SK-N-SH treated with all-trans-retinoic acid at 6 μM for 48 hours (cell line): ENCODE data around the gene MMP15.

Experiments
- ATAC-seq: fragments of 200-7000 bp; cut with Tn5 transposase; 3 replicates; pipeline ENCODE4 v1.9.1; 2020; ENCODE audit warnings: mild to moderate bottlenecking, moderate library complexity
- ARNTL ChIP-seq: fragments of 450-650 bp; formaldehyde crosslinking; IDR thresholded peaks from 2 replicates; pipeline ENCODE4 v1.5.0; 2020; ENCODE audit warnings: low read depth, mild to moderate bottlenecking, moderate library complexity, borderline replicate concordance
- CREB5 ChIP-seq: fragments of 250-450 bp; sonication (Bioruptor Pico); IDR thresholded peaks from 2 replicates; pipeline ENCODE4 v1.5.1; 2020; ENCODE audit warnings: low read depth, mild to moderate bottlenecking, moderate library complexity
- CSDC2 ChIP-seq: fragments of 250-450 bp; sonication (Bioruptor Pico); IDR thresholded peaks from 2 replicates; pipeline ENCODE4 v1.5.0; 2020; ENCODE audit warnings: mild to moderate bottlenecking, moderate library complexity
- CSRNP3 ChIP-seq: fragments of 250-450 bp; sonication (Bioruptor Pico); IDR thresholded peaks from 2 replicates; pipeline ENCODE4 v1.5.1; 2021; ENCODE audit warnings: mild to moderate bottlenecking, moderate library complexity
- ESRRG ChIP-seq: fragments of 250-450 bp; sonication (Bioruptor Pico); IDR thresholded peaks from 2 replicates; pipeline ENCODE4 v1.6.1; 2021; ENCODE audit warnings: mild to moderate bottlenecking
- GLIS3 ChIP-seq: fragments of 250-450 bp; sonication (Bioruptor Pico); IDR thresholded peaks from 2 replicates; pipeline ENCODE4 v1.5.0; 2020; ENCODE audit warnings: mild to moderate bottlenecking, moderate library complexity
- ISL1 ChIP-seq: fragments of 250-450 bp; sonication (Bioruptor Pico); IDR thresholded peaks from 2 replicates; pipeline ENCODE4 v2.1.2; 2022; ENCODE audit warnings: mild to moderate bottlenecking, moderate library complexity
- OSR1 ChIP-seq: fragments of 250-450 bp; sonication (Bioruptor Pico); IDR thresholded peaks from 2 replicates; pipeline ENCODE4 v1.8.0; 2022; ENCODE audit warnings: moderate library complexity, mild to moderate bottlenecking, inconsistent platforms
- PATZ1 ChIP-seq: fragments of 250-450 bp; sonication (Bioruptor Pico); IDR thresholded peaks from 2 replicates; pipeline ENCODE4 v1.8.0; 2020; ENCODE audit warnings: mild to moderate bottlenecking, moderate library complexity, borderline replicate concordance
- POU6F1 ChIP-seq: fragments of 250-450 bp; sonication (Bioruptor Pico); IDR thresholded peaks from 2 replicates; pipeline ENCODE4 v1.8.0; 2021; ENCODE audit warnings: low read depth, mild to moderate bottlenecking, moderate library complexity, borderline replicate concordance
- PPARA ChIP-seq: fragments of 250-450 bp; sonication (Bioruptor Pico); IDR thresholded peaks from 2 replicates; pipeline ENCODE4 v1.5.0; 2020; ENCODE audit warnings: mild to moderate bottlenecking, borderline replicate concordance
- RARB ChIP-seq: fragments of 250-450 bp; sonication (Bioruptor Pico); IDR thresholded peaks from 2 replicates; pipeline ENCODE4 v1.8.0; 2021; ENCODE audit warnings: mild to moderate bottlenecking, moderate library complexity
- SNAI2 ChIP-seq: fragments of 250-450 bp; sonication (Bioruptor Pico); IDR thresholded peaks from 2 replicates; pipeline ENCODE4 v1.5.0; 2020; ENCODE audit warnings: mild to moderate bottlenecking, moderate library complexity
- TCF4 ChIP-seq: fragments of 250-450 bp; sonication (Bioruptor Pico); IDR thresholded peaks from 2 replicates; pipeline ENCODE4 v1.8.0; 2021; ENCODE audit warnings: mild to moderate bottlenecking, moderate library complexity, borderline replicate concordance
- TOX ChIP-seq: fragments of 250-450 bp; sonication (Bioruptor Pico); IDR thresholded peaks from 2 replicates; pipeline ENCODE4 v1.8.0; 2021; ENCODE audit warnings: mild to moderate bottlenecking, moderate library complexity, borderline replicate concordance
- TSHZ2 ChIP-seq: fragments of 250-450 bp; sonication (Bioruptor Pico); IDR thresholded peaks from 2 replicates; pipeline ENCODE4 v1.5.0; 2020; ENCODE audit warnings: mild to moderate bottlenecking, moderate library complexity
- ZC3H10 ChIP-seq: fragments of 250-450 bp; sonication (Bioruptor Pico); IDR thresholded peaks from 2 replicates; pipeline ENCODE4 v1.5.1; 2021; ENCODE audit warnings: mild to moderate bottlenecking, moderate library complexity
- ZFP3 ChIP-seq: fragments of 250-450 bp; sonication (Bioruptor Pico); IDR thresholded peaks from 2 replicates; pipeline ENCODE4 v1.5.0; 2020; ENCODE audit warnings: mild to moderate bottlenecking, moderate library complexity
- ZFP30 ChIP-seq: fragments of 450-650 bp; formaldehyde crosslinking; IDR thresholded peaks from 2 replicates; pipeline ENCODE4 v1.5.0; 2022; ENCODE audit warnings: mild to moderate bottlenecking, moderate library complexity
- ZNF70 ChIP-seq: fragments of 450-650 bp; formaldehyde crosslinking; IDR thresholded peaks from 2 replicates; pipeline ENCODE4 v1.5.0; 2020; ENCODE audit warnings: mild to moderate bottlenecking, moderate library complexity
- ZNF8 ChIP-seq: fragments of 450-650 bp; formaldehyde crosslinking; IDR thresholded peaks from 2 replicates; pipeline ENCODE4 v1.5.0; 2020; ENCODE audit warnings: mild to moderate bottlenecking, moderate library complexity

The MMP15 gene

GRCh38 chr16:58047557-58048348, 22.2 kb downstream of the MMP15 start:
- TF ChIP-seq POU6F1 (no peak), TSHZ2 (no peak), ZNF8 (no peak), OSR1 (CRISPR knock-in tag) (no peak), ZFP3 (CRISPR knock-in tag) (no peak), RARB (no peak), ZNF70 (CRISPR knock-in tag) (no peak), GLIS3 (CRISPR knock-in tag) (no peak)
- no peak for ATAC-seq

GRCh38 chr16:58048494-58049231, 23.1 kb downstream of the MMP15 start:
- no peak for TF ChIP-seq RARB
- no peak for TF ChIP-seq ZC3H10 (CRISPR knock-in tag)
- TF ChIP-seq TCF4 (CRISPR knock-in tag), result no peak
- TF ChIP-seq PPARA (CRISPR knock-in tag), result no peak
- TF ChIP-seq ISL1 (CRISPR knock-in tag), result no peak
- TF ChIP-seq ZFP3 (CRISPR knock-in tag), result no peak
- no peak for TF ChIP-seq OSR1 (CRISPR knock-in tag)
- TF ChIP-seq ARNTL (CRISPR knock-in tag), result no peak
- TF ChIP-seq CSRNP3 (CRISPR knock-in tag), result no peak
- no peak for ATAC-seq

GRCh38 chr16:58049232-58050185, 24.0 kb downstream of the MMP15 start:
- ATAC-seq, result no peak
- no peak for TF ChIP-seq CREB5 (CRISPR knock-in tag)
- no peak for TF ChIP-seq PPARA (CRISPR knock-in tag)
- TF ChIP-seq CSDC2 (CRISPR knock-in tag), result no peak
- TF ChIP-seq ISL1 (CRISPR knock-in tag), result no peak
- no peak for TF ChIP-seq SNAI2
- TF ChIP-seq TCF4 (CRISPR knock-in tag), result no peak
- no peak for TF ChIP-seq ZFP30
- TF ChIP-seq TOX (CRISPR knock-in tag), result no peak
- TF ChIP-seq ZNF8, result no peak
- TF ChIP-seq PATZ1 (CRISPR knock-in tag), result no peak
- TF ChIP-seq ESRRG, result no peak
- no peak for TF ChIP-seq TSHZ2
- TF ChIP-seq ARNTL (CRISPR knock-in tag), result no peak
- TF ChIP-seq GLIS3 (CRISPR knock-in tag), result no peak
- no peak for TF ChIP-seq OSR1 (CRISPR knock-in tag)
